WTC11 (cell line): ENCODE measurements around the gene C17orf113. TPM values are rescaled to one million over a fixed set of nuclear protein-coding genes. Genes with fewer than 3 reads are reported as not detected.
A peak's percentile ranks its signal among the peaks of the same experiment; 100 is the strongest.

Experiments used
- ATAC-seq: fragments of 200-7000 bp; cut with Tn5 transposase; 2 replicates; pipeline ENCODE4 v1.10.0; 2021; ENCODE audit warnings: mild to moderate bottlenecking, moderate library complexity
- Bru-seq: library from RNA; stranded (reverse); fragments of 400-500 nt; gene quantifications from one replicate; lab custom pipeline; 2021; lab: Mats Ljungman, UMichigan
- CTCF ChIA-PET: fragments of 300-600 bp; sonication (Branson Sonifier 250); formaldehyde crosslinking; loops from one replicate; lab custom pipeline; 2021; ENCODE audit warnings: antibody characterized with exemption; lab: Charles Lee
- POLR2A ChIA-PET: fragments of 350-600 bp; sonication (Branson Sonifier 250); formaldehyde crosslinking; loops from one replicate; lab custom pipeline; 2021; ENCODE audit warnings: antibody characterized with exemption; lab: Charles Lee
- DNase-seq: peaks from one replicate; pipeline ENCODE4 v3.0.0; 2021; ENCODE audit warnings: low spot score
- H3K27ac Mint-ChIP-seq: 2 replicates; pipeline ENCODE4 v1.8.0; 2021; ENCODE audit warnings: mixed read lengths
- H3K27me3 Mint-ChIP-seq: 2 replicates; pipeline ENCODE4 v1.8.0; 2021; ENCODE audit warnings: low read depth, mild to moderate bottlenecking, moderate library complexity, mixed read lengths
- H3K36me3 Mint-ChIP-seq: 2 replicates; pipeline ENCODE4 v1.8.0; 2021; ENCODE audit warnings: mixed read lengths
- H3K4me1 Mint-ChIP-seq: 2 replicates; pipeline ENCODE4 v1.8.0; 2022; ENCODE audit warnings: mixed read lengths
- H3K4me3 Mint-ChIP-seq: 2 replicates; pipeline ENCODE4 v1.8.0; 2021; ENCODE audit warnings: mild to moderate bottlenecking, moderate library complexity, mixed read lengths
- H3K9me3 Mint-ChIP-seq: 2 replicates; pipeline ENCODE4 v1.8.0; 2021; ENCODE audit warnings: mixed read lengths
- AFF4 ChIP-seq: sonication (generic); formaldehyde crosslinking; IDR thresholded peaks from 2 replicates; pipeline ENCODE4 v1.8.1; 2023; ENCODE audit warnings: mild to moderate bottlenecking, missing genetic modification reagents, borderline replicate concordance
- ESRRA ChIP-seq: sonication (generic); formaldehyde crosslinking; IDR thresholded peaks from 2 replicates; pipeline ENCODE4 v1.8.1; 2022; ENCODE audit warnings: mild to moderate bottlenecking, missing genetic modification reagents, borderline replicate concordance
- FOXP1 ChIP-seq: sonication (generic); formaldehyde crosslinking; IDR thresholded peaks from 2 replicates; pipeline ENCODE4 v1.8.0; 2022; ENCODE audit warnings: missing genetic modification reagents, mild to moderate bottlenecking, moderate library complexity, borderline replicate concordance
- GRHL2 ChIP-seq: fragments of 250-450 bp; sonication (Bioruptor Pico); IDR thresholded peaks from 2 replicates; pipeline ENCODE4 v1.8.0; 2022; ENCODE audit warnings: mild to moderate bottlenecking, moderate library complexity; ENCODE audit not compliant: insufficient replicate concordance, severe bottlenecking
- KAT7 ChIP-seq: sonication (generic); formaldehyde crosslinking; IDR thresholded peaks from 2 replicates; pipeline ENCODE4 v1.8.1; 2023; ENCODE audit warnings: missing genetic modification reagents, mild to moderate bottlenecking, borderline replicate concordance
- OVOL2 ChIP-seq: fragments of 250-450 bp; sonication (Bioruptor Pico); IDR thresholded peaks from 2 replicates; pipeline ENCODE4 v1.9.0; 2021; ENCODE audit warnings: mild to moderate bottlenecking, borderline replicate concordance
- SP1 ChIP-seq: sonication (generic); formaldehyde crosslinking; conservative IDR thresholded peaks from 2 replicates; pipeline ENCODE4 v1.8.1; 2022; ENCODE audit warnings: missing genetic modification reagents
- STAT6 ChIP-seq: sonication (generic); formaldehyde crosslinking; conservative IDR thresholded peaks from 2 replicates; pipeline ENCODE4 v1.8.1; 2023; ENCODE audit warnings: mild to moderate bottlenecking, low read depth, missing genetic modification reagents, moderate library complexity
- ZBTB21 ChIP-seq: sonication (generic); formaldehyde crosslinking; IDR thresholded peaks from 2 replicates; pipeline ENCODE4 v1.8.1; 2023; ENCODE audit warnings: mild to moderate bottlenecking, missing genetic modification reagents, borderline replicate concordance
- ZNF396 ChIP-seq: fragments of 250-450 bp; sonication (Bioruptor Pico); IDR thresholded peaks from 2 replicates; pipeline ENCODE4 v1.8.0; 2021; ENCODE audit warnings: mild to moderate bottlenecking, moderate library complexity, borderline replicate concordance
- ZNF416 ChIP-seq: fragments of 250-450 bp; sonication (Bioruptor Pico); IDR thresholded peaks from 2 replicates; pipeline ENCODE4 v1.9.0; 2021; ENCODE audit warnings: mild to moderate bottlenecking, inconsistent platforms
- long read RNA-seq, 3 experiments: library from RNA in 1 of 3; library from capped mRNA in 1 of 3; library from polyadenylated mRNA in 1 of 3; unstranded in 2 of 3; stranded (forward) in 1 of 3; transcript quantifications; one replicate each; pipeline ENCODE4 v2.0.0, GENCODE V29; 2021
- total RNA-seq: library from RNA; stranded (reverse); gene quantifications from 3 replicates; pipeline ENCODE4 v1.2.3, GENCODE V29; 2021
- TF ChIP-seq, protein P1 (sequence below): sonication (generic); formaldehyde crosslinking; IDR thresholded peaks from 2 replicates; pipeline ENCODE4 v1.8.1; 2023; ENCODE audit warnings: mild to moderate bottlenecking, moderate library complexity, missing genetic modification reagents
- TF ChIP-seq, protein P2 (sequence below): sonication (generic); formaldehyde crosslinking; IDR thresholded peaks from 2 replicates; pipeline ENCODE4 v1.8.1; 2023; ENCODE audit warnings: mild to moderate bottlenecking, missing genetic modification reagents
- TF ChIP-seq, protein P3 (sequence below): fragments of 250-450 bp; sonication (Bioruptor Pico); conservative IDR thresholded peaks from 2 replicates; pipeline ENCODE4 v1.9.0; 2021; ENCODE audit warnings: mild to moderate bottlenecking
- TF ChIP-seq, protein P4 (sequence below): sonication (generic); formaldehyde crosslinking; IDR thresholded peaks from 2 replicates; pipeline ENCODE4 v1.8.0; 2022; ENCODE audit warnings: mild to moderate bottlenecking, missing genetic modification reagents

The C17orf113 gene
- 1.9 to 2.8 TPM (median 2.5 TPM) in 3 replicates for total RNA-seq
- Bru-seq, nascent RNA = percentile 38 among the genes with signal in this experiment
- long read RNA-seq, experiment 1, partial matches to known transcripts = 0 of 2 reads
- long read RNA-seq, experiment 1, other reads (novel, unspliced or antisense) = 1 of 2 reads
- long read RNA-seq, experiment 2 = 0 reads
- long read RNA-seq, experiment 3 = 0 reads

GRCh38 chr17:42050393-42051012 is at the start of gene C17orf113:
C17orf113 (minus strand) TSS chr17:42050601; CDS start chr17:42043376, 7,225 bp downstream.
- Mint-ChIP-seq H3K4me3 (peak within 1 kb of the TSS; percentile 76), H3K9me3 (no peaks in the 10 kb centered on the region), H3K27ac (no peak within 1 kb of the TSS), H3K27me3 (peaks cover 9% of the 10 kb centered on the region), H3K4me1 (peaks cover 46% of the 10 kb centered on the region), H3K36me3 (no peaks in the 10 kb centered on the region)
- TF ChIP-seq, protein P1, sequence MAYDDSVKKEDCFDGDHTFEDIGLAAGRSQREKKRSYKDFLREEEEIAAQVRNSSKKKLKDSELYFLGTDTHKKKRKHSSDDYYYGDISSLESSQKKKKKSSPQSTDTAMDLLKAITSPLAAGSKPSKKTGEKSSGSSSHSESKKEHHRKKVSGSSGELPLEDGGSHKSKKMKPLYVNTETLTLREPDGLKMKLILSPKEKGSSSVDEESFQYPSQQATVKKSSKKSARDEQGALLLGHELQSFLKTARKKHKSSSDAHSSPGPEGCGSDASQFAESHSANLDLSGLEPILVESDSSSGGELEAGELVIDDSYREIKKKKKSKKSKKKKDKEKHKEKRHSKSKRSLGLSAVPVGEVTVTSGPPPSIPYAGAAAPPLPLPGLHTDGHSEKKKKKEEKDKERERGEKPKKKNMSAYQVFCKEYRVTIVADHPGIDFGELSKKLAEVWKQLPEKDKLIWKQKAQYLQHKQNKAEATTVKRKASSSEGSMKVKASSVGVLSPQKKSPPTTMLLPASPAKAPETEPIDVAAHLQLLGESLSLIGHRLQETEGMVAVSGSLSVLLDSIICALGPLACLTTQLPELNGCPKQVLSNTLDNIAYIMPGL (CRISPR knock-in tag) = peak; percentile 96
- peak; percentile 65 for TF ChIP-seq SP1 (CRISPR knock-in tag)
- no peak for TF ChIP-seq ZNF416 (CRISPR knock-in tag)
- peak; percentile 20; the same call in 1 of the 2 replicates for TF ChIP-seq ESRRA (CRISPR knock-in tag)
- TF ChIP-seq, protein P2, sequence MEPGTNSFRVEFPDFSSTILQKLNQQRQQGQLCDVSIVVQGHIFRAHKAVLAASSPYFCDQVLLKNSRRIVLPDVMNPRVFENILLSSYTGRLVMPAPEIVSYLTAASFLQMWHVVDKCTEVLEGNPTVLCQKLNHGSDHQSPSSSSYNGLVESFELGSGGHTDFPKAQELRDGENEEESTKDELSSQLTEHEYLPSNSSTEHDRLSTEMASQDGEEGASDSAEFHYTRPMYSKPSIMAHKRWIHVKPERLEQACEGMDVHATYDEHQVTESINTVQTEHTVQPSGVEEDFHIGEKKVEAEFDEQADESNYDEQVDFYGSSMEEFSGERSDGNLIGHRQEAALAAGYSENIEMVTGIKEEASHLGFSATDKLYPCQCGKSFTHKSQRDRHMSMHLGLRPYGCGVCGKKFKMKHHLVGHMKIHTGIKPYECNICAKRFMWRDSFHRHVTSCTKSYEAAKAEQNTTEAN (CRISPR knock-in tag) = 0 out of 2 replicates have a peak, but pooled peaks have one; percentile 16
- peak; percentile 48; the same call in 1 of the 2 replicates for TF ChIP-seq KAT7
- no peak for TF ChIP-seq STAT6 (CRISPR knock-in tag)
- peak; percentile 79; the same call in 1 of the 2 replicates for TF ChIP-seq FOXP1
- POLR2A ChIA-PET = interaction anchor here (1.7 kb wide), 1 partner anchor 10 kb away, joined by 6 read pairs; no protein-coding TSS in a partner anchor
- CTCF ChIA-PET = interaction anchor here (0.9 to 2.1 kb wide), 13 partner anchors 8 to 134 kb away, joined by 3 to 21 read pairs (median 4); partner anchors contain the start of genes DNAJC7, KAT2A and NKIRAS2
- DNase-seq = peak; percentile 75
- ATAC-seq = peak; percentile 72

- TF ChIP-seq AFF4 (CRISPR knock-in tag) (no peak), ZNF396 (CRISPR knock-in tag) (no peak), ZBTB21 (CRISPR knock-in tag) (no peak), GRHL2 (no peak), OVOL2 (CRISPR knock-in tag) (no peak), ESRRA (CRISPR knock-in tag) (no peak)
- TF ChIP-seq, protein P3, sequence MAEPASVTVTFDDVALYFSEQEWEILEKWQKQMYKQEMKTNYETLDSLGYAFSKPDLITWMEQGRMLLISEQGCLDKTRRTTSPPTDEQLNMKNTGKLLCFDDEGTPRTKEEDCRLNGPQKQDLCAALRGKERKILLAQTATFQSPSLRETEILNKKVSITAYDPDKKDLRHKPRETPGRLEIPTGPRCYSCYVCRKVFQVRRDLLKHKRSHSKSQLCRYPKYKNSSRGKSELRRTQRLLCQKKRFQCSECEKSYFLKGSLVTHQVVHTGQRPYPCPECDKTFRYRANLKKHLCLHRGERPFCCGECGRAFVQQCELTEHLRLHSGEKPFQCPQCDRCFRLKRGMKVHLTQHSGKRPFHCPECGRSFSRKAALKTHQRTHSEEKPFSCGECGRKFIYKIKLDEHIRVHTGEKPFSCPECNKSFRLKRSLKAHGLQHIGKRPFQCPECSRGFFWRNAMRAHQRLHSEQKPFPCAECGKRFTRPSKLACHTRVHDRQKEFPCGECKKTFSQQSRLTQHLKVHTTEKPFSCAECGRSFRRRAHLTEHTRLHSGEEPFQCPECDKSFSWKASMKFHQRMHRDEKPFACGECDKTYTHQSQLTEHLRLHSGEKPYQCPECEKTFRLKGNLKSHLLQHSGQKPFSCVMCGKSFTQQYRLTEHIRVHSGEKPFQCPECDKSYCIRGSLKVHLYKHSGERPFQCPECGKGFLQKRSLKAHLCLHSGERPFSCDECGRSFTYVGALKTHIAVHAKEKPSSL (CRISPR knock-in tag) = no peak
- TF ChIP-seq, protein P4, sequence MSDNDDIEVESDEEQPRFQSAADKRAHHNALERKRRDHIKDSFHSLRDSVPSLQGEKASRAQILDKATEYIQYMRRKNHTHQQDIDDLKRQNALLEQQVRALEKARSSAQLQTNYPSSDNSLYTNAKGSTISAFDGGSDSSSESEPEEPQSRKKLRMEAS = no peak
- H3K27ac Mint-ChIP-seq = no peak overlapping the region
- DNase-seq (no peak), ATAC-seq (peak; percentile 14)
- ChIA-PET CTCF (interaction anchor here (0.7 to 6.7 kb wide), 14 partner anchors 10 to 419 kb away, joined by 3 to 138 read pairs (median 5); partner anchors contain the start of genes DNAJC7, KAT2A and NKIRAS2), POLR2A (interaction anchor here (0.8 to 1.6 kb wide), 2 partner anchors 70 to 82 kb away, joined by 3 to 4 read pairs; partner anchors contain the start of gene DNAJC7)
- H3K27me3 Mint-ChIP-seq = peaks cover 33% of the 10 kb centered on the region
- H3K4me1 Mint-ChIP-seq = peaks cover 23% of the 10 kb centered on the region
- H3K36me3 Mint-ChIP-seq = no peaks in the 10 kb centered on the region
- H3K9me3 Mint-ChIP-seq = no peaks in the 10 kb centered on the region
- H3K4me3 Mint-ChIP-seq = peak overlapping the region; percentile 45
Observed at GRCh38 chr17:42098730-42099399, 48.5 kb upstream of the C17orf113 start.
